Endothelial cell of umbilical vein (primary cell): Measurements from ENCODE around the gene CYP2E1.

Experiments used
- CTCF ChIP-seq, 2 donors: IDR thresholded peaks; 1 replicate in 1 of 2; 2 replicates in 1 of 2; pipeline ENCODE4 v1.5.1; 2011; ENCODE audit warnings: low read length in 2 of 2, mild to moderate bottlenecking in 2 of 2, moderate library complexity in 2 of 2, control low read depth in 1 of 2, inconsistent platforms in 1 of 2, low read depth in 1 of 2; ENCODE audit not compliant: insufficient read depth in 1 of 2; ENCODE audit errors: extremely low read depth in 1 of 2
- EZH2 ChIP-seq: IDR thresholded peaks from 2 replicates; pipeline ENCODE4 v1.6.1; 2012; ENCODE audit warnings: borderline replicate concordance, low read depth, mild to moderate bottlenecking, moderate library complexity, low read length, inconsistent platforms; ENCODE audit not compliant: severe bottlenecking
- JUN ChIP-seq: IDR thresholded peaks from 2 replicates; pipeline ENCODE4 v1.6.1; 2011; ENCODE audit warnings: borderline replicate concordance, low read depth; ENCODE audit not compliant: insufficient read length, insufficient read depth
- MAX ChIP-seq: IDR thresholded peaks from 2 replicates; pipeline ENCODE4 v1.6.1; 2011; ENCODE audit not compliant: insufficient read depth, insufficient read length
- MYC ChIP-seq: IDR thresholded peaks from one replicate; pipeline ENCODE4 v1.6.1; 2011; ENCODE audit warnings: mild to moderate bottlenecking, low read depth, low read length
- POLR2A ChIP-seq: IDR thresholded peaks from 2 replicates; pipeline ENCODE4 v1.6.1; 2012; ENCODE audit warnings: low read depth, mild to moderate bottlenecking, control low read depth, low read length
- POLR2AphosphoS5 ChIP-seq: IDR thresholded peaks from 2 replicates; pipeline ENCODE4 v1.6.1; 2012; ENCODE audit warnings: low read depth, mild to moderate bottlenecking, control low read depth, low read length, moderate library complexity; ENCODE audit not compliant: insufficient read depth

- no peak for TF ChIP-seq POLR2AphosphoS5
- TF ChIP-seq CTCF (IDR thresholded peaks at IDR 0.05; ENCODE audit: extremely low read depth in 1 of 2, insufficient read depth in 1 of 2, low read depth in 1 of 2, low read length in 2 of 2), result no peak
- TF ChIP-seq POLR2A, result no peak
- TF ChIP-seq MYC, result no peak
- TF ChIP-seq MAX, result no peak
- TF ChIP-seq EZH2, result no peak
- no peak for TF ChIP-seq JUN
Observed at GRCh38 chr10:133523631-133524203, 3.4 kb upstream of the CYP2E1 start.
